Activated CD8-positive, alpha-beta memory T cell treated with anti-CD3 and anti-CD28 coated beads, Interleukin-2, amount 10 ng/mL, durations not matched to agents 7 days and 5 days (primary cell): ENCODE results near the gene KLF13. TPM values are rescaled to one million over a fixed set of nuclear protein-coding genes. Genes with fewer than 3 reads are reported as not detected.

Source experiments
- ATAC-seq: fragments of 150-1000 bp; cut with Tn5 transposase; one replicate; pipeline ENCODE4 v1.10.0; 2021; ENCODE audit warnings: moderate library complexity
- CTCF ChIA-PET: fragments of 350-600 bp; sonication (Branson Sonifier 250); formaldehyde crosslinking; loops from one replicate; lab custom pipeline; 2021; ENCODE audit warnings: antibody characterized with exemption; lab: Charles Lee
- DNase-seq: peaks from one replicate; pipeline ENCODE4 v3.0.0-alpha.2; 2020
- H3K27ac Mint-ChIP-seq: one replicate; pipeline ENCODE4 v1.8.0; 2021; ENCODE audit warnings: mild to moderate bottlenecking, mixed read lengths
- H3K27me3 Mint-ChIP-seq: one replicate; pipeline ENCODE4 v1.8.0; 2021; ENCODE audit warnings: mixed read lengths
- H3K36me3 Mint-ChIP-seq: one replicate; pipeline ENCODE4 v1.8.0; 2021; ENCODE audit warnings: mild to moderate bottlenecking, mixed read lengths
- H3K4me1 Mint-ChIP-seq: one replicate; pipeline ENCODE4 v1.8.0; 2021; ENCODE audit warnings: mixed read lengths
- H3K4me3 Mint-ChIP-seq: one replicate; pipeline ENCODE4 v1.8.0; 2021; ENCODE audit warnings: mild to moderate bottlenecking, moderate library complexity, mixed read lengths
- H3K9me3 Mint-ChIP-seq: one replicate; pipeline ENCODE4 v1.8.0; 2022; ENCODE audit warnings: low read depth, mixed read lengths
- total RNA-seq, 2 experiments: library from RNA; stranded (reverse); gene quantifications; one replicate each; pipeline ENCODE4 v1.2.3, GENCODE V29; 2021

The KLF13 gene
- total RNA-seq, 2 experiments from 2014 or later: 163 to 206 TPM

GRCh38 chr15:31371520-31372240, 45.0 kb downstream of the KLF13 start:
- CTCF ChIA-PET: no interaction called here
- H3K27ac Mint-ChIP-seq: peak overlapping the region; percentile 48
- peaks cover 61% of the 10 kb centered on the region for H3K4me1 Mint-ChIP-seq
- no peak overlapping the region for H3K4me3 Mint-ChIP-seq
- ATAC-seq: no peak
- H3K36me3 Mint-ChIP-seq: peaks cover 49% of the 10 kb centered on the region
- H3K9me3 Mint-ChIP-seq: no peaks in the 10 kb centered on the region
- no peaks in the 10 kb centered on the region for H3K27me3 Mint-ChIP-seq
- DNase-seq: no peak

DNA sequence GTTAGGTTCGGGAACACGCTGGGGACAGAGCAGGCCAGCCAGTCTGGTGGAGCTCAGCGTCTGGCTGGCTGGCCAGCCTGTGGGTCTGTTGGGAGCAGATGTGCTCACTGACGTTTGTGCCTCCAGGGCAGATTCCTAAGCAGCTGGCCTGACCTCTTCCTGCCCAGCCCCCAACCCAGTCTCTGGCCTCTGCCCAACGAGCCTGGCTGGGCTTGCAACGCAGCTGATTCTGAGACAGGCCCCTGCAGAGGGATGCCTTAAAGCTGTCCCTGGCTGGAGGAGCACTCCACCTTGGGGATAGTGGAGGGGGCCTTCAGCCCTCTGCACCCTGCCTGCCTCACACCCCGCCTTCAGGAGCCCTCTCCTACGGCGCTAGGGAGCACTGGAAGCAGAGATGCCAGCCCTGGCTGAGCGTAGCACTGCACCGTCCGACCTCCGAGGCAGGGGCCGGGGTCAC, 46.0 kb downstream of the KLF13 start:
- Mint-ChIP-seq H3K36me3 (peaks cover 49% of the 10 kb centered on the region), H3K27ac (peak overlapping the region; percentile 15), H3K9me3 (no peaks in the 10 kb centered on the region), H3K27me3 (no peaks in the 10 kb centered on the region), H3K4me3 (no peak overlapping the region), H3K4me1 (peaks cover 57% of the 10 kb centered on the region)
- DNase-seq: no peak
- CTCF ChIA-PET: interaction anchor here (0.6 to 2.0 kb wide), 2 partner anchors 12 to 62 kb away, joined by 3 to 5 read pairs; no protein-coding TSS in a partner anchor
- no peak for ATAC-seq

- CTCF ChIA-PET: interaction anchor here (0.6 to 2.0 kb wide), 2 partner anchors 11 to 61 kb away, joined by 3 to 5 read pairs; no protein-coding TSS in a partner anchor
- Mint-ChIP-seq H3K9me3 (no peaks in the 10 kb centered on the region), H3K4me1 (peaks cover 57% of the 10 kb centered on the region), H3K27ac (no peak overlapping the region), H3K27me3 (no peaks in the 10 kb centered on the region), H3K36me3 (peaks cover 48% of the 10 kb centered on the region), H3K4me3 (no peak overlapping the region)
- DNase-seq: no peak
- ATAC-seq: no peak
Measured at GRCh38 chr15:31373096-31373865, 46.6 kb downstream of the KLF13 start.

- H3K27ac Mint-ChIP-seq: peak overlapping the region; percentile 11
- H3K27me3 Mint-ChIP-seq: no peaks in the 10 kb centered on the region
- H3K4me3 Mint-ChIP-seq: no peak overlapping the region
- H3K4me1 Mint-ChIP-seq: peaks cover 57% of the 10 kb centered on the region
- peaks cover 47% of the 10 kb centered on the region for H3K36me3 Mint-ChIP-seq
- no peaks in the 10 kb centered on the region for H3K9me3 Mint-ChIP-seq
- DNase-seq (no peak), ATAC-seq (no peak)
- CTCF ChIA-PET: interaction anchor here (1.2 to 2.0 kb wide), 2 partner anchors 11 to 61 kb away, joined by 3 to 5 read pairs; no protein-coding TSS in a partner anchor
Measured at GRCh38 chr15:31373970-31374369, 47.3 kb downstream of the KLF13 start.

DNA sequence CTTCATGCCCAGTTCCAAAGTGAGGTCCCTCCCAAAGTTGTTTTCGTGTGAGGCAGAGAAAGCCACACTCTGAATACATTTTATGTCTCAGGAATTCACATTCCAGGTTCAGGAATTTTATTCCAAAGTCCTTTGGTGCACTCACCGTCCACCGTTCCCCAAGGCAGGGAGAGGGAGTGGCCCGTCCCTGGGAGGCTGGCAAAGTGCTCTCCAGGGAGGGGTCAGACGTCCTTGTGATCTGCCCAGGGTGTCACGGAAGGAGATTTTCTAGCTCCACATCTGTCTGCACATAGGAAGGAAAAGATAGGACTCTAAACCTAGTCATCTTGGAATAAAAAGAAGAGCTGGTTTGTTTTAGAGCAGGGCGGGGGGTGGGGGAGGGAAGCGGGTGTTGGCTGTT, 47.9 kb downstream of the KLF13 start:
- Mint-ChIP-seq H3K27ac (peak overlapping the region; percentile 15), H3K4me1 (peaks cover 53% of the 10 kb centered on the region), H3K9me3 (no peaks in the 10 kb centered on the region), H3K4me3 (no peak overlapping the region), H3K36me3 (peaks cover 45% of the 10 kb centered on the region), H3K27me3 (no peaks in the 10 kb centered on the region)
- ATAC-seq: no peak
- DNase-seq: no peak
- CTCF ChIA-PET: interaction anchor here (1.2 to 2.0 kb wide), 3 partner anchors 11 to 60 kb away, joined by 3 to 5 read pairs (median 3); no protein-coding TSS in a partner anchor

DNA sequence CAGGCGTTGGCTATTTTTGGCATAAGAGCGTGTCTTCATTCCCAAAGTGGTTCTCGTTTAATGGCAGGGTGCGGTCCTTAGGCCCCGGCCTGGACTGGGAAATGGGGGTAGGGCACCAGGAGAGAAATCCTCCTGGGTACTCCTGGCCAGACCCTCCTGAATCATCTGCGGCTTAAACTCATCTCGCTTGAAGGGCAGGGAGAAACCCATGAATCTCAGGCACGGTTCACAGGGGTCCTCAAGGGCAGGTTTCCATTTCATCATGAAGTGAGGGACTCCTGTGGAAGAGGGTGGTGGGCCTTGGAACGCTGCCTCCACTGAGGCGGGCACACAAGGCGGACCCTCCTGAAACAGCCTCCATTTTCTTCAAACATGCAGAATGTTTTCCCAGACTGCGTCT, 48.4 kb downstream of the KLF13 start:
- no peak for ATAC-seq
- no peaks in the 10 kb centered on the region for H3K27me3 Mint-ChIP-seq
- DNase-seq: no peak
- H3K36me3 Mint-ChIP-seq: peaks cover 44% of the 10 kb centered on the region
- H3K4me1 Mint-ChIP-seq: peaks cover 48% of the 10 kb centered on the region
- H3K4me3 Mint-ChIP-seq: no peak overlapping the region
- CTCF ChIA-PET: interaction anchor here (1.2 kb wide), 2 partner anchors 11 to 12 kb away, joined by 3 read pairs; no protein-coding TSS in a partner anchor
- H3K9me3 Mint-ChIP-seq: no peaks in the 10 kb centered on the region
- H3K27ac Mint-ChIP-seq: no peak overlapping the region

DNA sequence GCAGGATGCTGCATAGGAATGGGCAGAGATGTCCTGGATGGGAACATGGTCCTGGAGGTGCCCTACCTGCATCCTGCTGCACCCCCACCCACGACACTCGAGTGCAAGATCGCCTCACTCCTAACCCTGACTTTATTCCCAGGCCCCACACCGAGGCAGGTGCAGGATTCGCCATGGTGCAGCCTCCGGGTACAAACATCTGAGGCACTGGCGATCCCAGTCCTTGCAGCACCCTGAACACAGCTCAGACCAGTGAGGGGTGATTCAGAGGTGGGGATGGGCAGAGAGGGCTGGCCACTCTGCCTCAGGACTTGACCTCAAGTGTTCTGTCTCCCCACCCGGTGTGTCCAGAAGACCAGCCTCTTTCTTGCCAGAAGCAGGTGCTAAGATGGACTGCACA, 49.1 kb downstream of the KLF13 start:
- H3K36me3 Mint-ChIP-seq: peaks cover 47% of the 10 kb centered on the region
- peaks cover 40% of the 10 kb centered on the region for H3K4me1 Mint-ChIP-seq
- CTCF ChIA-PET: interaction anchor here (1.2 kb wide), 1 partner anchor 10 kb away, joined by 3 read pairs; no protein-coding TSS in a partner anchor

DNA sequence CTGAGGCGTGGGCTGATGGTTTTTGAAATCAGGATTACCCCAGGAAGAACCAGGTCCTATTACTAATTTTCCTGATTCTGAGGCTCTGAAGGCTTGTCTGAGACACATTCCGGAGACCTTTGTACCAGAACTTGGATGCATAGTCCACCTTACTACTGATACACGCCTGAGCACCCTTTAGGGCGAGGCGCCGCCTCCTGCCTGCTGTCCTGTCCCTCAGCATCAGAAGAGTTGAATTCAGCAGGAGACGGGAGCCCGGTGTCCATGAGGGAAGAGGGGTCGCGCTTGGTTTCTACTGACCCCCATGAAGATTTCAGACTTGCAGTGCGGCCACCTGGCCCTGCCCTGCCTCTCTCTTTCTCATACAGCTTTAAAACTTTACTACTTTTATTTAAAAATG, 49.9 kb downstream of the KLF13 start:
- Mint-ChIP-seq H3K27ac (peak overlapping the region; percentile 15), H3K27me3 (no peaks in the 10 kb centered on the region), H3K4me3 (no peak overlapping the region), H3K36me3 (peaks cover 49% of the 10 kb centered on the region), H3K4me1 (peaks cover 35% of the 10 kb centered on the region), H3K9me3 (no peaks in the 10 kb centered on the region)
- ATAC-seq (no peak), DNase-seq (no peak)
- CTCF ChIA-PET: no interaction called here

More for the DNA sequence above, 49.1 kb downstream of the KLF13 start:
- Mint-ChIP-seq H3K27ac (no peak overlapping the region), H3K9me3 (no peaks in the 10 kb centered on the region), H3K27me3 (no peaks in the 10 kb centered on the region), H3K4me3 (no peak overlapping the region)
- DNase-seq: no peak
- ATAC-seq: no peak

GRCh38 chr15:31377030-31377429, 50.4 kb downstream of the KLF13 start:
- ATAC-seq (no peak), DNase-seq (no peak)
- no peaks in the 10 kb centered on the region for H3K9me3 Mint-ChIP-seq
- no peak overlapping the region for H3K27ac Mint-ChIP-seq
- no peaks in the 10 kb centered on the region for H3K27me3 Mint-ChIP-seq
- H3K4me3 Mint-ChIP-seq: no peak overlapping the region
- CTCF ChIA-PET: interaction anchor here (0.7 to 0.9 kb wide), 2 partner anchors 13 to 112 kb away, joined by 3 read pairs; no protein-coding TSS in a partner anchor
- peaks cover 32% of the 10 kb centered on the region for H3K4me1 Mint-ChIP-seq
- peaks cover 49% of the 10 kb centered on the region for H3K36me3 Mint-ChIP-seq

DNA sequence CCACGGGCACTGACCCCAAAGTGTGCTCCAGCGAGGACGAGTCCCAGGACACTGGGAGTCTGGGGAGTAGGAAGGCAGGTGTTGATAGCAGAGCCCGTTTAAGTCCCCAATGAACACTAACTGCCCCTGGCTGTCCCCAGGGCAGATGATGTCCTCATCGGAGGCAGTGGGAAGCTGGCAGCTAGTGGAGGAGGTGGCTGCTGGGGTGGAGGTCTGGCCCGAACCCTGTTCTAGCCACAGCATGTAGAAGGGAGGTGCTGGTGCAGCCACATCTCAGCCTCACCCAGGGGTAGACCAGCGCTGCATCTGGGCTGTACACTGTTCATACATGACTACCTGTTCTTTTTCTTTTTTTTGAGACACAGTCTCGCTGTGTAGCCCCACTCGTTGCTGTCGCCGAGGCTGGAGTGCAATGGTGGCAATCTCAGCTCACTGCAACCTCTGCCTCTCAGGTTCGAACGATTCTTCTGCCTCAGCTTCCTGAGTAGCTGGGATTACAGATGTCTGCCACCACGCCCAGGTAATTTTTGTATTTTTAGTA, 51.8 kb downstream of the KLF13 start:
- CTCF ChIA-PET: interaction anchor here (0.8 to 1.1 kb wide), 4 partner anchors 10 to 164 kb away, joined by 3 to 6 read pairs (median 4); no protein-coding TSS in a partner anchor
- DNase-seq (no peak), ATAC-seq (peak; percentile 20)
- Mint-ChIP-seq H3K4me3 (no peak overlapping the region), H3K9me3 (no peaks in the 10 kb centered on the region), H3K4me1 (peaks cover 30% of the 10 kb centered on the region), H3K36me3 (peaks cover 40% of the 10 kb centered on the region), H3K27ac (peak overlapping the region; percentile 65), H3K27me3 (no peaks in the 10 kb centered on the region)

DNA sequence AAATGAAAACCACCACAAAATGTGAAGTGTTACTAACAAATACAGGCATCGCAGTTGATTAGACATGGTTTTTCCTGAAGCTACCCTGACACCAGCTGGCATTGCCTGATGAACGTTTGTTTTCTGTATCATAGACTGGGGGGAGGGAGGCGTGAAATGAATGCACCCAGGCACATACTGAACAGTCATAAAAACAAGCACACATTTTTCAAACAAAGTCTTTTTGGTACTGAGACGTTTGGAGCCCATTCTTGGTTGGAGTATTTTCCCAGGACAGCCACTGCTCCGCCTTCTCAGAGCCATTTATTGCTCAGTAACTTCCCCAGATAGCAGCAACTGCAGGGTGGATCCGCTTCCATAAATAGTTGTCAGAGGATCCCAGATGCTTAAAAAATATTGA, 52.4 kb downstream of the KLF13 start:
- CTCF ChIA-PET: no interaction called here
- H3K36me3 Mint-ChIP-seq: peaks cover 37% of the 10 kb centered on the region

GRCh38 chr15:31379577-31379976, 52.9 kb downstream of the KLF13 start:
- CTCF ChIA-PET: no interaction called here
- no peak overlapping the region for H3K27ac Mint-ChIP-seq
- peaks cover 36% of the 10 kb centered on the region for H3K36me3 Mint-ChIP-seq
- no peak for DNase-seq
- H3K27me3 Mint-ChIP-seq: no peaks in the 10 kb centered on the region
- peaks cover 32% of the 10 kb centered on the region for H3K4me1 Mint-ChIP-seq
- ATAC-seq: no peak
- H3K9me3 Mint-ChIP-seq: no peaks in the 10 kb centered on the region
- no peak overlapping the region for H3K4me3 Mint-ChIP-seq

More for the DNA sequence above, 52.4 kb downstream of the KLF13 start:
- Mint-ChIP-seq H3K4me1 (peaks cover 30% of the 10 kb centered on the region), H3K27me3 (no peaks in the 10 kb centered on the region), H3K9me3 (no peaks in the 10 kb centered on the region), H3K4me3 (no peak overlapping the region), H3K27ac (no peak overlapping the region)
- no peak for ATAC-seq
- DNase-seq: no peak
